WTC11 (cell line): ENCODE results near the gene MTSS2.

Experiments used
- CTCF ChIP-seq: fragments of 200-600 bp; IDR thresholded peaks from 2 replicates; pipeline ENCODE4 v1.8.0; 2022; ENCODE audit warnings: antibody characterized with exemption
- ELF4 ChIP-seq: sonication (generic); formaldehyde crosslinking; IDR thresholded peaks from 2 replicates; pipeline ENCODE4 v1.8.1; 2022; ENCODE audit warnings: low read depth, mild to moderate bottlenecking, moderate library complexity, missing genetic modification reagents
- FOXJ3 ChIP-seq: sonication (generic); formaldehyde crosslinking; IDR thresholded peaks from 2 replicates; pipeline ENCODE4 v1.9.0; 2021; ENCODE audit warnings: missing genetic modification reagents, mild to moderate bottlenecking, borderline replicate concordance
- NFE2L1 ChIP-seq: sonication (generic); formaldehyde crosslinking; IDR thresholded peaks from 2 replicates; pipeline ENCODE4 v1.8.1; 2023; ENCODE audit warnings: missing genetic modification reagents
- TF ChIP-seq, protein P1 (sequence below): sonication (generic); formaldehyde crosslinking; IDR thresholded peaks from 2 replicates; pipeline ENCODE4 v1.8.1; 2022; ENCODE audit warnings: low read depth, missing genetic modification reagents, borderline replicate concordance
- TF ChIP-seq, protein P2 (sequence below): sonication (generic); formaldehyde crosslinking; IDR thresholded peaks from 2 replicates; pipeline ENCODE4 v1.8.1; 2022; ENCODE audit warnings: missing genetic modification reagents, borderline replicate concordance

DNA sequence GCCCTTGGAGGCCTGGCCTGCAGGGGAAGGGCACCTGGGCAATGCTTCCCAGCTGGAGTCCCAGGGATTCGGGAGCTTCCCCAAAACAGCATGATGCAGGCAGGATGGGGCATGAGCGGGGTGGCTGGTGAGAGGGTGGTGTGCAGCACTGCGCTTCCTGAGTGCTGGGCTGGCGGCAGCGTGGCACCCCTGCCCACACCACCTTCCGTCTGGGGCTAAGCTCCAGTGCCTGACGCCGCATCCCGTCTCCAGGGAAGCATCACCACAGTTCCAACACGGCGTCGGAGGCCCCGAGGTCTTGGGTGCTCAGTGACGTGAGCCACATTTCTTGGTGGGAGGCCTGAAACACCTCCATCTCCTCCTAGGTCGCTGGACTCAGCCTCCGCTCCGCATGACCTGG is 13.8 kb upstream of the MTSS2 start:
- no peak for TF ChIP-seq ELF4 (CRISPR knock-in tag)
- no peak for TF ChIP-seq CTCF
- TF ChIP-seq FOXJ3 (CRISPR knock-in tag), result no peak
- TF ChIP-seq, protein P1, sequence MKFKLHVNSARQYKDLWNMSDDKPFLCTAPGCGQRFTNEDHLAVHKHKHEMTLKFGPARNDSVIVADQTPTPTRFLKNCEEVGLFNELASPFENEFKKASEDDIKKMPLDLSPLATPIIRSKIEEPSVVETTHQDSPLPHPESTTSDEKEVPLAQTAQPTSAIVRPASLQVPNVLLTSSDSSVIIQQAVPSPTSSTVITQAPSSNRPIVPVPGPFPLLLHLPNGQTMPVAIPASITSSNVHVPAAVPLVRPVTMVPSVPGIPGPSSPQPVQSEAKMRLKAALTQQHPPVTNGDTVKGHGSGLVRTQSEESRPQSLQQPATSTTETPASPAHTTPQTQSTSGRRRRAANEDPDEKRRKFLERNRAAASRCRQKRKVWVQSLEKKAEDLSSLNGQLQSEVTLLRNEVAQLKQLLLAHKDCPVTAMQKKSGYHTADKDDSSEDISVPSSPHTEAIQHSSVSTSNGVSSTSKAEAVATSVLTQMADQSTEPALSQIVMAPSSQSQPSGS (CRISPR knock-in tag), result no peak
- no peak for TF ChIP-seq NFE2L1 (CRISPR knock-in tag)
- TF ChIP-seq, protein P2, sequence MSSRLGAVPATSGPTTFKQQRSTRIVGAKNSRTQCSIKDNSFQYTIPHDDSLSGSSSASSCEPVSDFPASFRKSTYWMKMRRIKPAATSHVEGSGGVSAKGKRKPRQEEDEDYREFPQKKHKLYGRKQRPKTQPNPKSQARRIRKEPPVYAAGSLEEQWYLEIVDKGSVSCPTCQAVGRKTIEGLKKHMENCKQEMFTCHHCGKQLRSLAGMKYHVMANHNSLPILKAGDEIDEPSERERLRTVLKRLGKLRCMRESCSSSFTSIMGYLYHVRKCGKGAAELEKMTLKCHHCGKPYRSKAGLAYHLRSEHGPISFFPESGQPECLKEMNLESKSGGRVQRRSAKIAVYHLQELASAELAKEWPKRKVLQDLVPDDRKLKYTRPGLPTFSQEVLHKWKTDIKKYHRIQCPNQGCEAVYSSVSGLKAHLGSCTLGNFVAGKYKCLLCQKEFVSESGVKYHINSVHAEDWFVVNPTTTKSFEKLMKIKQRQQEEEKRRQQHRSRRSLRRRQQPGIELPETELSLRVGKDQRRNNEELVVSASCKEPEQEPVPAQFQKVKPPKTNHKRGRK, result no peak
